Right atrium auricular region (tissue), 2 donors: Measurements from ENCODE around the gene MAN2B2. TPM values are rescaled to one million over a fixed set of nuclear protein-coding genes. Genes with fewer than 3 reads are reported as not detected.

Source experiments
- DNase-seq: peaks from one replicate; pipeline ENCODE4 v3.0.0-alpha.2; 2019; ENCODE audit warnings: low spot score
- H3K27ac ChIP-seq, 2 donors: fragments of 200-600 bp; sonication (generic); 1 replicate in 1 of 2; 2 replicates in 1 of 2; pipeline ENCODE4 v1.5.1; 2016 to 2019
- H3K27me3 ChIP-seq, 2 donors: fragments of 200-600 bp; sonication (generic); one replicate each; pipeline versions ENCODE4 v1.5.1 to v1.6.0; 2017 to 2019
- H3K36me3 ChIP-seq: fragments of 200-600 bp; sonication (generic); one replicate; pipeline ENCODE4 v1.5.1; 2016
- H3K4me1 ChIP-seq, 2 donors: fragments of 200-600 bp; sonication (generic); one replicate each; pipeline versions ENCODE4 v1.5.1 to v1.6.0; 2017 to 2019
- H3K4me3 ChIP-seq, 2 donors: fragments of 200-600 bp; sonication (generic); 1 replicate in 1 of 2; 2 replicates in 1 of 2; pipeline ENCODE4 v1.5.1; 2017 to 2019; ENCODE audit warnings: mild to moderate bottlenecking in 1 of 2, moderate library complexity in 1 of 2
- H3K9me3 ChIP-seq, 2 donors: fragments of 200-600 bp; sonication (generic); one replicate each; pipeline ENCODE4 v1.5.1; 2019
- total RNA-seq, 2 donors: library from RNA; depleted of rRNA; stranded (reverse); fragments of >200 nt; gene quantifications; one replicate each; pipeline ENCODE4 v1.1.0, GENCODE V29; 2016
- TF ChIP-seq, protein P1 (sequence below), 2 donors: fragments of 200-600 bp; sonication (generic); IDR thresholded peaks; one replicate each; pipeline ENCODE4 v1.5.1; 2019; ENCODE audit warnings: antibody characterized with exemption in 2 of 2

The MAN2B2 gene
- total RNA-seq, 2 donors from 2014 or later = 23.7 to 25.5 TPM

DNA sequence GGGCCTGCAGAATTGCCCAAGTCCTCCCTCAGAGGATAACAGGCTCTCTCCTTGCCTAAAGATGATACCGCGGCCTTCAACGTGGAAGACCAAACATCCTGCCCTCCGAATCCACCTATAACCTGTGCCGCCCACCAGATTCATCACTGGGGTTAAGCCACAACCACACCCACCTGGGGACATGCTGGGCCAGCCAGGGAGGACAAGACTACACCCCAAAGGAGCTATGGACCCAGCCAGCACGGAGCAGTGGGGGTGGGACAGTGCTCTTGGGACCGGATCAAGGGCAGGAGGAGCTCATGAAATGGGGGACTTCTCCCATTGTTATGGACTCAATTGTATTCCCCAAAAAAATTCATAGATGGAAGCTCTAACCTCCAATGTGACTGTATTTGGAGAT lies 6.8 kb upstream of the MAN2B2 start:
- Histone ChIP-seq H3K4me1 (peaks cover 0 to 9% of the 10 kb centered on the region in 2 donors), H3K27me3 (peaks cover 0 to 2% of the 10 kb centered on the region in 2 donors)
- TF ChIP-seq, protein P1, sequence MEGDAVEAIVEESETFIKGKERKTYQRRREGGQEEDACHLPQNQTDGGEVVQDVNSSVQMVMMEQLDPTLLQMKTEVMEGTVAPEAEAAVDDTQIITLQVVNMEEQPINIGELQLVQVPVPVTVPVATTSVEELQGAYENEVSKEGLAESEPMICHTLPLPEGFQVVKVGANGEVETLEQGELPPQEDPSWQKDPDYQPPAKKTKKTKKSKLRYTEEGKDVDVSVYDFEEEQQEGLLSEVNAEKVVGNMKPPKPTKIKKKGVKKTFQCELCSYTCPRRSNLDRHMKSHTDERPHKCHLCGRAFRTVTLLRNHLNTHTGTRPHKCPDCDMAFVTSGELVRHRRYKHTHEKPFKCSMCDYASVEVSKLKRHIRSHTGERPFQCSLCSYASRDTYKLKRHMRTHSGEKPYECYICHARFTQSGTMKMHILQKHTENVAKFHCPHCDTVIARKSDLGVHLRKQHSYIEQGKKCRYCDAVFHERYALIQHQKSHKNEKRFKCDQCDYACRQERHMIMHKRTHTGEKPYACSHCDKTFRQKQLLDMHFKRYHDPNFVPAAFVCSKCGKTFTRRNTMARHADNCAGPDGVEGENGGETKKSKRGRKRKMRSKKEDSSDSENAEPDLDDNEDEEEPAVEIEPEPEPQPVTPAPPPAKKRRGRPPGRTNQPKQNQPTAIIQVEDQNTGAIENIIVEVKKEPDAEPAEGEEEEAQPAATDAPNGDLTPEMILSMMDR (IDR thresholded peaks at IDR 0.05) = no peak

DNA sequence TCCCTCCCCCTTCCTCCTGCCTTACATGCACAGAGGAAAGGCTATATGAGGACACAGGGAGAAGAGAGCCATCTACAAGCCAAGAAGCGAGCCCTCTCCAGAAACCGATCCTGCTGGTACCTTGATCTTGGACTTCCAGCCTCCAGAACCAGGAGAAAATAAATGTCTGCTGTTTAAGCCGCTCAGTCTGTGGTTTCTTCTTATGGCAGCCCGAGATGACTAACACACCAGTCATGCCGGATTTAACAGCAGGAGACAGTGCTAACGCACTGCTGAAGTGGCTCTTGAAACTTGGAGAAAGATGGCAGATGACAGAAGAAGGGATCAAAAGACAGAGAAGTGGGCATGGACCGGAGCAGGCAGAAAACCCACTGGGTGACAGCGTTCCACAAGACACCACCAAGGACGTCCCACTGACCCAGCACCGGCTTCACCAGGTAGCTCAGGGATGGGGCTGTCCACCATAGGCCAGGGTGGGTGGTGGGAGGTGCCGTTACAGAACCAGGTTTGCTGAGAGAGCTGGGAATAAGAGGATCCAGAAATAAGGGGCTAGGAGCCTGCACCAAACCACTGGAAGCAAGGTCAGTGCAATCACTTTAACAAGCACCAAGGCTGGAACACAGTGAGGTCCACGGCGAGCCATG lies 6.2 kb upstream of the MAN2B2 start:
- no peaks in the 10 kb centered on the region for H3K36me3 ChIP-seq
- DNase-seq = no peak
- no peaks in the 10 kb centered on the region for H3K27me3 ChIP-seq
- H3K4me1 ChIP-seq = peaks cover 0 to 6% of the 10 kb centered on the region in 2 donors
- no peak overlapping the region for H3K4me3 ChIP-seq
- TF ChIP-seq, protein P1 (IDR thresholded peaks at IDR 0.05) = no peak
- H3K27ac ChIP-seq = no peak overlapping the region
- H3K9me3 ChIP-seq = no peaks in the 10 kb centered on the region

More for the DNA sequence above, 6.8 kb upstream of the MAN2B2 start:
- no peak for DNase-seq
- H3K27ac ChIP-seq = no peak overlapping the region
- H3K36me3 ChIP-seq = no peaks in the 10 kb centered on the region
- no peaks in the 10 kb centered on the region for H3K9me3 ChIP-seq
- no peak overlapping the region for H3K4me3 ChIP-seq

DNA sequence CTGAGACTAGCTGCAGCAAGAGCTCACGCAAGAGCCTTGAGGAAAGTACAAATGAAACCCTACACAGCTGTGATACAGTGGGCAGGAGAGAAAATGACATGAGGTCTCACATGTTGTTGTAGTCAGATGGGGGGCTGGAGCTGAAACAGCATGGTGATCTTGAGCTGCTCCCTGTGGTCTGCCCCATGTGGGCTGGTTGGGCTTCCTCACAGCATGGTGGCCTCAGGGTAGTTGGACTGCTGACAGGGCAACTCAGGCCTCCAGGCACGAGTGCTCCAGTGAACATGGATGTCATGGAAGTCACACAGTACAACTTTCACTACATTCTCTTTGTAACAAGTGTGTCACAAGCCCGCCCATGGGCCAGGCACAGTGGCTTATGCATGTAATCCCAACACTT lies 3.4 kb upstream of the MAN2B2 start:
- TF ChIP-seq, protein P1 (IDR thresholded peaks at IDR 0.05) = no peak
- Histone ChIP-seq H3K9me3 (no peaks in the 10 kb centered on the region), H3K27ac (no peak overlapping the region), H3K27me3 (no peaks in the 10 kb centered on the region), H3K4me3 (no peak overlapping the region), H3K4me1 (peaks cover 0 to 19% of the 10 kb centered on the region in 2 donors), H3K36me3 (no peaks in the 10 kb centered on the region)
- DNase-seq = no peak

DNA sequence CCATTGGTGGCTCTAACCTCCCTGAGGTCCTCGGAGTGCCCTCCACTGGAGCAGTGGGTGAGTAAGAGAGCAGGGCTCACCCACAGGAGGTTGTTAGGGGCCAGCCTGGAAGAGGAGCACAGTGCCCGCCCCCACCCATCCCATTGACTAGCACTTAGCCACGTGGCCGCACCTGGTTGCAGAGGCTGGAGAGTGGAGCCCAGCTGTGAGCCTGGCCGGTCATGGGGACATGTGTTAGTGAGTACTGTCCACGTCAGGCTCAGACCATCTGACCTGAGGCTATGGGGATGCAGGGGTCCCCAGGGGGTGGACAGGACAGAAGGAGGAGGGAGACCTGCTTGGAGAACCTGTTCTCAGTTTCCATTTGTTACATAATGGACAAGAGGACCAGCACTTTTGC lies 1.4 kb upstream of the MAN2B2 start:
- Histone ChIP-seq H3K27ac (no peak overlapping the region), H3K4me3 (no peak overlapping the region), H3K4me1 (peaks cover 0 to 19% of the 10 kb centered on the region in 2 donors), H3K36me3 (peaks cover 4% of the 10 kb centered on the region), H3K9me3 (no peaks in the 10 kb centered on the region), H3K27me3 (no peaks in the 10 kb centered on the region)
- no peak for DNase-seq
- TF ChIP-seq, protein P1 (IDR thresholded peaks at IDR 0.05) = no peak

DNA sequence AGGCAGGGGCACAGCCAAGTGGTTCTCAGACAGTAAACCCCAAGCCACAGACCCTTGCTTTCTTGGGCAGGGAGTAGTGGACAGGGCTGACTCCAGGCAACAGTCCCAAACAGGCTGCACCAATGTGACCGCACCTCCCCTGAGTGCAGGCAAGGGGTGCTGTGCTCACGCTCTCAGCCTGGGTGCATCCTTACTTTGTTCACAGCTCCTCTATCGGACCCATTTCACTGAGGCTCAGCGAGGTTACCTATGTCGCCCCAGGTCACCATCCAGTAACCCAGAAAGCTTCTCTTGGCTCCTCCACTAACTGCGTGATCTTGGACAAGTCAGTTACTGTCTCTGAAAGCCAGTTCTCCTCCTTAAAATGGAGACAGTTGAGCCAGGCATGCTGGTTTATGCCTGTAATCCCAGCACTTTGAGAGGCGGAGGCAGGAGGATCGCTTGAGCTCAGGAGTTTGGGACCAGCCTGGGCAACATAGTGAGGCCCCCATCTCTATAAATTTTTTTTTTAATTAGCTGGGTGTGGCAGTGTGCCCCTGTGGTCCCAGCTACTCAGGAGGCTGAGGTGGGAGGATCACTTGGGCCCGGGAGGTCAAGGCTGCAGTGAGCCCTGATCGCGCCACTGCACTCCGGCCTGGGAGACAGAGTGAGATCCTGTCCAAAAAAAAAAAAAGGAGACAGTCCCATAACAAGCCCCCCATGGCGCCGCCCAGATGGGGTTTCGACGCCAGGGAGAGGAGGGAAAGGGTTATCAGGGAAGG lies 823 bp upstream of the MAN2B2 start:
- Histone ChIP-seq H3K9me3 (no peaks in the 10 kb centered on the region), H3K4me1 (peaks cover 0 to 19% of the 10 kb centered on the region in 2 donors), H3K4me3 (peak overlapping the region; percentile 85 to 89), H3K36me3 (peaks cover 7% of the 10 kb centered on the region), H3K27ac (peak overlapping the region in 1 of 2 donors; percentile 51), H3K27me3 (no peaks in the 10 kb centered on the region)
- TF ChIP-seq, protein P1 (IDR thresholded peaks at IDR 0.05) = no peak
- DNase-seq = no peak
